Left lobe of liver (tissue), 2 donors: Measurements from ENCODE around the gene KSR2. TPM values are rescaled to one million over a fixed set of nuclear protein-coding genes. Genes with fewer than 3 reads are reported as not detected.

ENCODE experiments used
- ATAC-seq: fragments of 200-7000 bp; cut with Tn5 transposase; one replicate; pipeline ENCODE4 v1.9.1; 2020; ENCODE audit warnings: mild to moderate bottlenecking, moderate library complexity
- DNase-seq: peaks from one replicate; pipeline ENCODE4 v3.0.0-alpha.2; 2020; ENCODE audit warnings: low spot score
- total RNA-seq: library from RNA; stranded (reverse); gene quantifications from one replicate; pipeline ENCODE4 v1.2.1, GENCODE V29; 2021
- donor health status: DM: no; HTN: no; CAD: no; lungs with moderate emphysema.
- donor health status: DM: no; HTN: yes; CAD: no.

KSR2 gene
- total RNA-seq, 1 donor from 2014 or later = 0.03 TPM

- ATAC-seq (no peak), DNase-seq (no peak)
Observed at GRCh38 chr12:117473856-117474255, 494.9 kb downstream of the KSR2 start.

- DNase-seq = no peak
Observed at GRCh38 chr12:117472983-117473382, 495.8 kb downstream of the KSR2 start.

GRCh38 chr12:117470804-117471203 lies 498.0 kb downstream of the KSR2 start:
- DNase-seq (no peak), ATAC-seq (no peak)

More at GRCh38 chr12:117472983-117473382, 495.8 kb downstream of the KSR2 start:
- peak; percentile 66 for ATAC-seq

GRCh38 chr12:117469883-117470483 lies 498.8 kb downstream of the KSR2 start:
- ATAC-seq = no peak
- no peak for DNase-seq

GRCh38 chr12:117468016-117468415 lies 500.8 kb downstream of the KSR2 start:
- no peak for ATAC-seq

GRCh38 chr12:117467588-117467987 lies 501.2 kb downstream of the KSR2 start:
- no peak for DNase-seq
- no peak for ATAC-seq

More at GRCh38 chr12:117468016-117468415, 500.8 kb downstream of the KSR2 start:
- no peak for DNase-seq

- ATAC-seq (peak; percentile 99), DNase-seq (peak; percentile 92)
Observed at GRCh38 chr12:117466677-117467362, 502.0 kb downstream of the KSR2 start.

GRCh38 chr12:117461732-117462131 lies 507.1 kb downstream of the KSR2 start:
- ATAC-seq (no peak), DNase-seq (no peak)

GRCh38 chr12:117459229-117459628 lies 509.6 kb downstream of the KSR2 start:
- no peak for ATAC-seq
- DNase-seq = no peak

- ATAC-seq = no peak
Observed at GRCh38 chr12:117457189-117457588, 511.6 kb downstream of the KSR2 start.

GRCh38 chr12:117456076-117456475 lies 512.7 kb downstream of the KSR2 start:
- no peak for ATAC-seq
- DNase-seq = no peak

More at GRCh38 chr12:117457189-117457588, 511.6 kb downstream of the KSR2 start:
- no peak for DNase-seq

GRCh38 chr12:117453961-117454360 lies 514.8 kb downstream of the KSR2 start:
- DNase-seq (no peak), ATAC-seq (no peak)

GRCh38 chr12:117452112-117452511 lies 516.7 kb downstream of the KSR2 start:
- DNase-seq (no peak), ATAC-seq (no peak)

- ATAC-seq = no peak
Observed at GRCh38 chr12:117450209-117450608, 518.6 kb downstream of the KSR2 start.

GRCh38 chr12:117447665-117448366 lies 521.0 kb downstream of the KSR2 start:
- DNase-seq (no peak), ATAC-seq (no peak)

More at GRCh38 chr12:117450209-117450608, 518.6 kb downstream of the KSR2 start:
- DNase-seq = no peak

GRCh38 chr12:117444781-117445180 lies 524.0 kb downstream of the KSR2 start:
- no peak for ATAC-seq
- DNase-seq = no peak

- peak; percentile 53 for ATAC-seq
- no peak for DNase-seq
Observed at GRCh38 chr12:117441751-117442150, 527.0 kb downstream of the KSR2 start.

- ATAC-seq (no peak), DNase-seq (no peak)
Observed at GRCh38 chr12:117440384-117440783, 528.4 kb downstream of the KSR2 start.

GRCh38 chr12:117439531-117440001 lies 529.2 kb downstream of the KSR2 start:
- DNase-seq = no peak
- ATAC-seq = no peak

- no peak for DNase-seq
- ATAC-seq = no peak
Observed at GRCh38 chr12:117438809-117439208, 530.0 kb downstream of the KSR2 start.

- ATAC-seq (no peak), DNase-seq (no peak)
Observed at GRCh38 chr12:117437516-117438255, 531.1 kb downstream of the KSR2 start.
